ENCODE measurements around the gene SEBOX.

SEBOX gene

DNA sequence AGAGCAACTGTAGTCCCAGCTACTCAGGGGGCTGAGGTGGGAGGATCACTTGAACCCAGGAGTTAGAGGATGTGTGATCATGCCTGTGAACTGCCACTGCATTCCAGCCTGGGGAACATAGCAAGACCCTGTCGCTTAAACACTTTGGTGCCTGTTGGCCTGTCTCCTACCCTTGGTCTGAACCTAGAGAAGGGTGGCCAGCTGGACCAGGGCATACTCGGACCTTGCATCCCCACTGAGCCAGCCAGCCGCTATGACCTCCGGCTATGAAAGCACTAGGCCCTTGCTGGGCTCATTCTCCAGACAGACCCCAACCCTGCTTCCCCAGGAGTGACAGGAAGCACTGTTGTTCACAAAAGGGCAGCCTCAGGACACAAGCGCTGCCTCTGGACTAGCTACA lies 34.3 kb downstream of the SEBOX start:
- Histone ChIP-seq H3K27ac (ENCODE audit: low read length, poor library complexity, severe bottlenecking) (no peak overlapping the region), H3K14ac (ENCODE audit: low read length in 2 of 2) (no peak overlapping the region), H3K79me1 (replicated peaks; ENCODE audit: low read length, poor library complexity, severe bottlenecking) (peaks cover 39% of the 10 kb centered on the region), H3K4ac (ENCODE audit: low read depth in 1 of 2, low read length in 2 of 2) (no peak overlapping the region), H3K23ac (ENCODE audit: low read length in 2 of 2) (no peak overlapping the region), H3K4me3 (ENCODE audit: insufficient read depth in 1 of 2, low read depth in 1 of 2, low read length in 2 of 2) (no peak overlapping the region), H3K9ac (ENCODE audit: low read length) (no peak overlapping the region), H3K36me3 (ENCODE audit: control insufficient read depth in 1 of 2, insufficient read depth in 2 of 2, low read depth in 1 of 2, low read length in 2 of 2) (peaks cover 28 to 60% of the 10 kb centered on the region in 2 experiments), H2BK120ac (ENCODE audit: low read depth, low read length) (no peak overlapping the region), H2AK5ac (ENCODE audit: low read length, severe bottlenecking) (no peak overlapping the region), H3K4me2 (ENCODE audit: low read length, poor library complexity, severe bottlenecking) (no peak overlapping the region), H3K18ac (ENCODE audit: low read depth in 1 of 2, low read length in 2 of 2) (no peak overlapping the region), H2AFZ (ENCODE audit: low read depth, low read length) (no peak overlapping the region), H2BK12ac (ENCODE audit: low read length in 2 of 2) (no peak overlapping the region), H2BK15ac (ENCODE audit: low read depth, poor library complexity, severe bottlenecking) (no peak overlapping the region), H3K9me3 (ENCODE audit: control insufficient read depth, low read length) (no peaks in the 10 kb centered on the region), H2BK5ac (ENCODE audit: low read depth, low read length, poor library complexity, severe bottlenecking) (no peak overlapping the region), H4K91ac (ENCODE audit: low read length) (no peak overlapping the region), H4K8ac (ENCODE audit: low read length) (no peak overlapping the region), H3K27me3 (ENCODE audit: control insufficient read depth in 1 of 2, insufficient read depth in 1 of 2, low read length in 2 of 2) (no peaks in the 10 kb centered on the region), H3K4me1 (ENCODE audit: control insufficient read depth, insufficient read depth, low read depth, low read length) (peaks cover 17% of the 10 kb centered on the region)
- WGBS, result 97% methylated on average over 5 of the region's 5 CpGs
- DNase-seq, result no peak

- H3K4me3 ChIP-seq (ENCODE audit: insufficient read depth in 1 of 2, low read depth in 1 of 2, low read length in 2 of 2), result no peak overlapping the region
- no peak overlapping the region for H4K91ac ChIP-seq (ENCODE audit: low read length)
- no peak overlapping the region for H3K9ac ChIP-seq (ENCODE audit: low read length)
- no peak overlapping the region for H2BK120ac ChIP-seq (ENCODE audit: low read depth, low read length)
- no peak overlapping the region for H2AK5ac ChIP-seq (ENCODE audit: low read length, severe bottlenecking)
- no peak overlapping the region for H3K23ac ChIP-seq (ENCODE audit: low read length in 2 of 2)
- H3K27me3 ChIP-seq (ENCODE audit: control insufficient read depth in 1 of 2, insufficient read depth in 1 of 2, low read length in 2 of 2), result no peaks in the 10 kb centered on the region
- peaks cover 28 to 62% of the 10 kb centered on the region in 2 experiments for H3K36me3 ChIP-seq (ENCODE audit: control insufficient read depth in 1 of 2, insufficient read depth in 2 of 2, low read depth in 1 of 2, low read length in 2 of 2)
- H3K79me1 ChIP-seq (replicated peaks; ENCODE audit: low read length, poor library complexity, severe bottlenecking), result peaks cover 35% of the 10 kb centered on the region
- 49% methylated on average over 3 of the region's 4 CpGs for WGBS
- peak; percentile 49 for DNase-seq
- H3K27ac ChIP-seq (ENCODE audit: low read length, poor library complexity, severe bottlenecking), result peak overlapping the region; percentile 61
- H3K14ac ChIP-seq (ENCODE audit: low read length in 2 of 2), result no peak overlapping the region
- no peak overlapping the region for H3K18ac ChIP-seq (ENCODE audit: low read depth in 1 of 2, low read length in 2 of 2)
- no peak overlapping the region for H4K8ac ChIP-seq (ENCODE audit: low read length)
- H2AFZ ChIP-seq (ENCODE audit: low read depth, low read length), result no peak overlapping the region
- H3K4me2 ChIP-seq (ENCODE audit: low read length, poor library complexity, severe bottlenecking), result no peak overlapping the region
- H2BK5ac ChIP-seq (ENCODE audit: low read depth, low read length, poor library complexity, severe bottlenecking), result no peak overlapping the region
- peaks cover 9% of the 10 kb centered on the region for H3K4me1 ChIP-seq (ENCODE audit: control insufficient read depth, insufficient read depth, low read depth, low read length)
- H3K4ac ChIP-seq (ENCODE audit: low read depth in 1 of 2, low read length in 2 of 2), result no peak overlapping the region
- no peaks in the 10 kb centered on the region for H3K9me3 ChIP-seq (ENCODE audit: control insufficient read depth, low read length)
- H2BK15ac ChIP-seq (ENCODE audit: low read depth, poor library complexity, severe bottlenecking), result no peak overlapping the region
- H2BK12ac ChIP-seq (ENCODE audit: low read length in 2 of 2), result no peak overlapping the region
These were observed 36.7 kb downstream of the SEBOX start for GRCh38 chr17:28328325-28328724.

DNA sequence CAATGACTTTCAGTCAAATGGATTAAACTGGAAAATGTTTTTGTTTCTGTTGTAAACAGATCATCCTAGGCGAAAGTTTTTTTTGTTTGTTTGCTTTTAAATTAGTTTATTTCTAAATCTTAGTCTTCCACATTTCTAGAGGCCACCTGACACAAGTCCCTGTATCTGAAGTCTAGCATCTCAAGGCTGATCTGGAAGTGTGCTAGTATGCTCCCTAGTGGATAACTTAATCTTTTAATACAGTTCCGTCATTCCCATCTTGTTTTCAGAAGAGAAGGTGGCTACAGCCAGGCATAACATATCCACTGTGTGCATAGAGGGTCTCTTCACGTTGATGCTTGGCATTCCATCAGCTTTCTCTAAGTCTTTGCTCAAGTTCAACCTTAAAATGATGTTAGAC lies 37.3 kb downstream of the SEBOX start:
- H4K8ac ChIP-seq (ENCODE audit: low read length), result no peak overlapping the region
- no peak overlapping the region for H3K23ac ChIP-seq (ENCODE audit: low read length in 2 of 2)
- H2BK12ac ChIP-seq (ENCODE audit: low read length in 2 of 2), result no peak overlapping the region
- peak overlapping the region; percentile 61 for H3K27ac ChIP-seq (ENCODE audit: low read length, poor library complexity, severe bottlenecking)
- no peak overlapping the region for H2BK120ac ChIP-seq (ENCODE audit: low read depth, low read length)
- H3K36me3 ChIP-seq (ENCODE audit: control insufficient read depth in 1 of 2, insufficient read depth in 2 of 2, low read depth in 1 of 2, low read length in 2 of 2), result peaks cover 28 to 62% of the 10 kb centered on the region in 2 experiments
- no peak overlapping the region for H2BK15ac ChIP-seq (ENCODE audit: low read depth, poor library complexity, severe bottlenecking)
- DNase-seq, result peak; percentile 26
- H3K27me3 ChIP-seq (ENCODE audit: control insufficient read depth in 1 of 2, insufficient read depth in 1 of 2, low read length in 2 of 2), result no peaks in the 10 kb centered on the region
- H3K4ac ChIP-seq (ENCODE audit: low read depth in 1 of 2, low read length in 2 of 2), result no peak overlapping the region
- no peak overlapping the region for H3K18ac ChIP-seq (ENCODE audit: low read depth in 1 of 2, low read length in 2 of 2)
- no peaks in the 10 kb centered on the region for H3K9me3 ChIP-seq (ENCODE audit: control insufficient read depth, low read length)
- peaks cover 7% of the 10 kb centered on the region for H3K4me1 ChIP-seq (ENCODE audit: control insufficient read depth, insufficient read depth, low read depth, low read length)
- no peak overlapping the region for H2BK5ac ChIP-seq (ENCODE audit: low read depth, low read length, poor library complexity, severe bottlenecking)
- H3K4me2 ChIP-seq (ENCODE audit: low read length, poor library complexity, severe bottlenecking), result no peak overlapping the region
- 83% methylated on average over 2 of the region's 3 CpGs for WGBS
- no peak overlapping the region for H3K4me3 ChIP-seq (ENCODE audit: insufficient read depth in 1 of 2, low read depth in 1 of 2, low read length in 2 of 2)
- no peak overlapping the region for H4K91ac ChIP-seq (ENCODE audit: low read length)
- no peak overlapping the region for H3K14ac ChIP-seq (ENCODE audit: low read length in 2 of 2)
- peaks cover 36% of the 10 kb centered on the region for H3K79me1 ChIP-seq (replicated peaks; ENCODE audit: low read length, poor library complexity, severe bottlenecking)
- H2AFZ ChIP-seq (ENCODE audit: low read depth, low read length), result no peak overlapping the region
- no peak overlapping the region for H2AK5ac ChIP-seq (ENCODE audit: low read length, severe bottlenecking)
- peak overlapping the region; percentile 5 for H3K9ac ChIP-seq (ENCODE audit: low read length)

DNA sequence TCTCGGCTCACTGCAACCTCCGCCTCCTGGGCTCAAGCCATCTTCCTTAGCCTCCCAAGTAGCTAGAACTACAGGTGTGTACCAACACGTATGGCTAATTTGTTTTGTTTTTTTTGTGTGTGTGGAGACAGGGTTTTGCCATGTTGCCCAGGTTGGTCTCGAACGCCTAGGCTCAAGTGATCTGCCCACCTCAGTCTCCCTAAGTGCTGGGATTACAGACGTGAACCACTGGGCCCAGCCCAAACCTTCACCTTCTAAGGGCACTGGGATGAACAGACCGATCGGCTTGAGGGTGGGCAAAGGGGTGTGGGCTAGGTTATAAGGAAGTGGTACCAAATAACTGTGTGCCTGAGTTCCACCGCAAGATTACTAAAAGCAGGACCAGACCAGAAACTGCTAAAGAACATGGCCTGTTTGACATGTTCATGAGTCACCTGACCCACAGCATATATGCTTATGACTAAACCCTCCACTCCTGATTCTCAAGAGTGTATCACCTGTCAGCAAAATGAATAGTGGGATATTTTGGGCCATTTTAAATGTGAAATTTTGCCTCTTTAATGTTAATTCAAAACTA lies 37.9 kb downstream of the SEBOX start:
- H2BK5ac ChIP-seq (ENCODE audit: low read depth, low read length, poor library complexity, severe bottlenecking), result no peak overlapping the region
- no peaks in the 10 kb centered on the region for H3K9me3 ChIP-seq (ENCODE audit: control insufficient read depth, low read length)
- no peak overlapping the region for H3K4me2 ChIP-seq (ENCODE audit: low read length, poor library complexity, severe bottlenecking)
- H2BK120ac ChIP-seq (ENCODE audit: low read depth, low read length), result no peak overlapping the region
- H3K4me1 ChIP-seq (ENCODE audit: control insufficient read depth, insufficient read depth, low read depth, low read length), result peaks cover 7% of the 10 kb centered on the region
- H2BK15ac ChIP-seq (ENCODE audit: low read depth, poor library complexity, severe bottlenecking), result no peak overlapping the region
- no peaks in the 10 kb centered on the region for H3K27me3 ChIP-seq (ENCODE audit: control insufficient read depth in 1 of 2, insufficient read depth in 1 of 2, low read length in 2 of 2)
- H3K27ac ChIP-seq (ENCODE audit: low read length, poor library complexity, severe bottlenecking), result no peak overlapping the region
- no peak overlapping the region for H3K18ac ChIP-seq (ENCODE audit: low read depth in 1 of 2, low read length in 2 of 2)
- 97% methylated on average over 6 of the region's 9 CpGs for WGBS
- H2BK12ac ChIP-seq (ENCODE audit: low read length in 2 of 2), result no peak overlapping the region
- no peak overlapping the region for H3K4me3 ChIP-seq (ENCODE audit: insufficient read depth in 1 of 2, low read depth in 1 of 2, low read length in 2 of 2)
- H2AFZ ChIP-seq (ENCODE audit: low read depth, low read length), result no peak overlapping the region
- H3K79me1 ChIP-seq (replicated peaks; ENCODE audit: low read length, poor library complexity, severe bottlenecking), result peaks cover 33% of the 10 kb centered on the region
- no peak overlapping the region for H3K14ac ChIP-seq (ENCODE audit: low read length in 2 of 2)
- no peak overlapping the region for H3K9ac ChIP-seq (ENCODE audit: low read length)
- peak overlapping the region; percentile 36 for H4K8ac ChIP-seq (ENCODE audit: low read length)
- DNase-seq, result no peak
- peak overlapping the region; percentile 78 for H2AK5ac ChIP-seq (ENCODE audit: low read length, severe bottlenecking)
- no peak overlapping the region for H4K91ac ChIP-seq (ENCODE audit: low read length)
- H3K36me3 ChIP-seq (ENCODE audit: control insufficient read depth in 1 of 2, insufficient read depth in 2 of 2, low read depth in 1 of 2, low read length in 2 of 2), result peaks cover 27 to 61% of the 10 kb centered on the region in 2 experiments
- H3K4ac ChIP-seq (ENCODE audit: low read depth in 1 of 2, low read length in 2 of 2), result no peak overlapping the region
- H3K23ac ChIP-seq (ENCODE audit: low read length in 2 of 2), result no peak overlapping the region
